Measurements from ENCODE around the gene MPV17.
"Not testable (repeated sequence)": the region's sequence is repeated elsewhere in the genome, so short reads cannot be mapped to it uniquely, and the experiment has no call there.

DNA sequence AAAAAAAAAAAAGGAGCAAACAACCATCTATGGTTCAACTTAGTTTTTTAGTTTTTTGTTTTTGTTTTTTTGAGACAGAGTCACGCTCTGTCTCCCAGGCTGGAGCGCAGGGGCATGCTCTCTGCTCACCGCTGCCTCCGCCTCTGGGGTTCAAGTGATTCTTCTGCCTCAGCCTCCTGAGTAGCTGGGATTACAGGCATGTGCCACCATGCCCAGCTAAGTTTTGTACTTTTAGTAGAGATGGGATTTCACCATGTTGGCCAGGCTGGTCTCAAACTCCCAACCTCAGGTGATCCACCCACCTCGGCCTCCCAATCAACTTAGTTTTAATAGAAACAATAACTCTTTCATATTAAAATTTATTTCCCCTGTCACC, 30.5 kb upstream of the MPV17 start:
- TF ChIP-seq, protein P1, sequence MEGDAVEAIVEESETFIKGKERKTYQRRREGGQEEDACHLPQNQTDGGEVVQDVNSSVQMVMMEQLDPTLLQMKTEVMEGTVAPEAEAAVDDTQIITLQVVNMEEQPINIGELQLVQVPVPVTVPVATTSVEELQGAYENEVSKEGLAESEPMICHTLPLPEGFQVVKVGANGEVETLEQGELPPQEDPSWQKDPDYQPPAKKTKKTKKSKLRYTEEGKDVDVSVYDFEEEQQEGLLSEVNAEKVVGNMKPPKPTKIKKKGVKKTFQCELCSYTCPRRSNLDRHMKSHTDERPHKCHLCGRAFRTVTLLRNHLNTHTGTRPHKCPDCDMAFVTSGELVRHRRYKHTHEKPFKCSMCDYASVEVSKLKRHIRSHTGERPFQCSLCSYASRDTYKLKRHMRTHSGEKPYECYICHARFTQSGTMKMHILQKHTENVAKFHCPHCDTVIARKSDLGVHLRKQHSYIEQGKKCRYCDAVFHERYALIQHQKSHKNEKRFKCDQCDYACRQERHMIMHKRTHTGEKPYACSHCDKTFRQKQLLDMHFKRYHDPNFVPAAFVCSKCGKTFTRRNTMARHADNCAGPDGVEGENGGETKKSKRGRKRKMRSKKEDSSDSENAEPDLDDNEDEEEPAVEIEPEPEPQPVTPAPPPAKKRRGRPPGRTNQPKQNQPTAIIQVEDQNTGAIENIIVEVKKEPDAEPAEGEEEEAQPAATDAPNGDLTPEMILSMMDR (IDR thresholded peaks at IDR 0.05) = not testable (repeated sequence)
- not testable (repeated sequence) for TF ChIP-seq EP300 (IDR thresholded peaks at IDR 0.05)

All from ovary (tissue), 3 donors.